ENCODE results near the gene LCK. TPM values are rescaled to one million over a fixed set of nuclear protein-coding genes. Genes with fewer than 3 reads are reported as not detected.
A peak's percentile ranks its signal among the peaks of the same experiment; 100 is the strongest.

The LCK gene
- total and polyA plus RNA-seq, 10 of the 15 experiments (the other 5 are each of a cell fraction or from before 2014, with no cell fraction given) = 31.5 to 173 (median 119) TPM

GRCh38 chr1:32219022-32219421 is 32.0 kb upstream of the LCK start (continued):
- TF ChIP-seq RELA (IDR thresholded peaks at IDR 0.05; ENCODE audit: borderline replicate concordance, partially characterized antibody) (no peak), NBN (IDR thresholded peaks at IDR 0.05) (no peak), MYB (IDR thresholded peaks at IDR 0.05; ENCODE audit: borderline replicate concordance, low read depth, low read length) (no peak), BMI1 (IDR thresholded peaks at IDR 0.05; ENCODE audit: borderline replicate concordance) (no peak), ATF3 (IDR thresholded peaks at IDR 0.05; ENCODE audit: borderline replicate concordance, extremely low read depth, low read depth, low read length) (no peak)

- peaks cover 12% of the 10 kb centered on the region for H3K4me1 ChIP-seq (ENCODE audit: control insufficient read depth, insufficient read depth, low read length)
- no TSS peak for BruUV-seq (replicated peaks)
- ChIA-PET SMC1A (ENCODE audit: uncharacterized antibody, unreplicated experiment) (interaction anchor here (0.6 to 2.0 kb wide), 12 partner anchors 17 to 174 kb away, joined by 3 to 11 read pairs (median 3); partner anchors contain the start of genes BSDC1, CCDC28B, FAM167B and HDAC1), CTCF (interaction anchor here (0.7 to 6.0 kb wide), 8 partner anchors 13 to 192 kb away, joined by 3 to 46 read pairs (median 4); partner anchors contain the start of genes FAM167B and HDAC1), POLR2A (interaction anchor here (0.6 to 1.3 kb wide), 5 partner anchors 19 to 101 kb away, joined by 3 to 5 read pairs (median 4); partner anchors contain the start of gene LCK), RAD21 (ENCODE audit: unreplicated experiment) (interaction anchor here (0.7 to 2.0 kb wide), 9 partner anchors 9 to 115 kb away, joined by 3 to 10 read pairs (median 4); partner anchors contain the start of genes CCDC28B and MARCKSL1)
- 50% methylated on average over 4 of the region's 4 CpGs for WGBS (ENCODE audit: insufficient coverage, insufficient replicate concordance, low lambda C conversion rate, missing lambda C conversion rate)
- peaks cover 29% of the 10 kb centered on the region for H3K79me2 ChIP-seq (ENCODE audit: control insufficient read depth, insufficient read depth, low read length)
- H3K4me3 ChIP-seq = peak overlapping the region; percentile 89
- DNase-seq (ENCODE audit: low read depth, low spot score) (peak; percentile 35), FAIRE-seq (no peak), ATAC-seq (peak; percentile 78)
- peak overlapping the region; percentile 99 for H3K9ac ChIP-seq (ENCODE audit: control insufficient read depth, insufficient read depth, low read length)
- no peak overlapping the region for H2AFZ ChIP-seq (ENCODE audit: control insufficient read depth, low read depth, low read length)
- H4K20me1 ChIP-seq (ENCODE audit: control insufficient read depth, insufficient read depth) = no peaks in the 10 kb centered on the region
- peak overlapping the region; percentile 92 for H3K4me2 ChIP-seq (ENCODE audit: control insufficient read depth, insufficient read depth)
- TF ChIP-seq PKNOX1 (IDR thresholded peaks at IDR 0.05) (no peak), PAX5 (IDR thresholded peaks at IDR 0.05; ENCODE audit: borderline replicate concordance, low read depth, low read length) (peak; percentile 56; the same call in 1 of the 2 replicates)
- H3K36me3 ChIP-seq (ENCODE audit: control insufficient read depth in 2 of 2, insufficient read depth in 2 of 2, low read length in 1 of 2) = peaks cover 0 to 12% of the 10 kb centered on the region in 2 experiments
- in situ Hi-C loops (cut with MboI) = no loop called here
- intact Hi-C loops (cut with micrococcal nuclease; ENCODE audit: unreplicated experiment) = no loop called here
- H3K27ac ChIP-seq (ENCODE audit: control insufficient read depth, insufficient read depth) = no peak overlapping the region
- H3K9me3 ChIP-seq (replicated peaks; ENCODE audit: control insufficient read depth, insufficient read depth, low read length) = no peaks in the 10 kb centered on the region
- no peaks in the 10 kb centered on the region for H3K27me3 ChIP-seq (replicated peaks in 1 of 2; ENCODE audit: control insufficient read depth in 2 of 2, insufficient read depth in 2 of 2, low read length in 1 of 2)
Measured at GRCh38 chr1:32220746-32221580, 30.1 kb upstream of the LCK start.
